ENCODE data around the gene SLC15A4. TPM values are rescaled to one million over a fixed set of nuclear protein-coding genes. Genes with fewer than 3 reads are reported as not detected.

SLC15A4 gene
- total and polyA plus RNA-seq, 2 of the 13 experiments (the other 11 are each of a cell fraction or from before 2014, with no cell fraction given), result 17.3 to 22.7 TPM

- TF ChIP-seq HMGXB4 (CRISPR knock-in tag; IDR thresholded peaks at IDR 0.05; ENCODE audit: borderline replicate concordance in 1 of 2, low read depth in 1 of 2), result peak in 1 of 2 experiments; percentile 47; a peak in 2 of 4 replicates
- no peak for TF ChIP-seq FLYWCH1 (CRISPR knock-in tag; IDR thresholded peaks at IDR 0.05)
- peak; percentile 58 for TF ChIP-seq KLF11 (CRISPR knock-in tag; IDR thresholded peaks at IDR 0.05)
- TF ChIP-seq PATZ1 (CRISPR knock-in tag; IDR thresholded peaks at IDR 0.05), result peak; percentile 51
- TF ChIP-seq GLI4 (CRISPR knock-in tag; IDR thresholded peaks at IDR 0.05; ENCODE audit: borderline replicate concordance), result peak; percentile 74; the same call in 1 of the 2 replicates
- peak; percentile 69 for TF ChIP-seq AGO2 (optimal IDR thresholded peaks at IDR 0.05; ENCODE audit: low read depth, low read length)
- TF ChIP-seq HMGA1 (CRISPR knock-in tag; conservative IDR thresholded peaks at IDR 0.05), result no peak
- peak; percentile 77 for TF ChIP-seq DRAP1 (CRISPR knock-in tag; IDR thresholded peaks at IDR 0.05)
- peak; percentile 62; the same call in 1 of the 2 replicates for TF ChIP-seq ZBTB49 (CRISPR knock-in tag; IDR thresholded peaks at IDR 0.05; ENCODE audit: borderline replicate concordance)
- 0 out of 2 replicates have a peak, but pooled peaks have one; percentile 67 for TF ChIP-seq ZNF367 (CRISPR knock-in tag; IDR thresholded peaks at IDR 0.05; ENCODE audit: borderline replicate concordance)
- TF ChIP-seq NCOA2 (CRISPR knock-in tag; IDR thresholded peaks at IDR 0.05), result peak; percentile 20; the same call in 1 of the 2 replicates
- TF ChIP-seq PAXIP1 (CRISPR knock-in tag; conservative IDR thresholded peaks at IDR 0.05), result no peak
- TF ChIP-seq ZNF280B (CRISPR knock-in tag; IDR thresholded peaks at IDR 0.05; ENCODE audit: borderline replicate concordance), result peak; percentile 63; the same call in 1 of the 2 replicates
- TF ChIP-seq ELF3 (CRISPR knock-in tag; IDR thresholded peaks at IDR 0.05), result peak; percentile 59
These were observed at the start of gene SLC15A4 (continued) for GRCh38 chr12:128823916-128824839.
